SK-N-SH treated with all-trans-retinoic acid at 6 μM for 48 hours (cell line): ENCODE measurements around the gene FIGLA.

Experiments
- ARNTL ChIP-seq: fragments of 450-650 bp; formaldehyde crosslinking; IDR thresholded peaks from 2 replicates; pipeline ENCODE4 v1.5.0; 2020; ENCODE audit warnings: low read depth, mild to moderate bottlenecking, moderate library complexity, borderline replicate concordance
- CREB5 ChIP-seq: fragments of 250-450 bp; sonication (Bioruptor Pico); IDR thresholded peaks from 2 replicates; pipeline ENCODE4 v1.5.1; 2020; ENCODE audit warnings: low read depth, mild to moderate bottlenecking, moderate library complexity
- GLIS3 ChIP-seq: fragments of 250-450 bp; sonication (Bioruptor Pico); IDR thresholded peaks from 2 replicates; pipeline ENCODE4 v1.5.0; 2020; ENCODE audit warnings: mild to moderate bottlenecking, moderate library complexity
- ISL1 ChIP-seq: fragments of 250-450 bp; sonication (Bioruptor Pico); IDR thresholded peaks from 2 replicates; pipeline ENCODE4 v2.1.2; 2022; ENCODE audit warnings: mild to moderate bottlenecking, moderate library complexity
- PATZ1 ChIP-seq: fragments of 250-450 bp; sonication (Bioruptor Pico); IDR thresholded peaks from 2 replicates; pipeline ENCODE4 v1.8.0; 2020; ENCODE audit warnings: mild to moderate bottlenecking, moderate library complexity, borderline replicate concordance
- TOX ChIP-seq: fragments of 250-450 bp; sonication (Bioruptor Pico); IDR thresholded peaks from 2 replicates; pipeline ENCODE4 v1.8.0; 2021; ENCODE audit warnings: mild to moderate bottlenecking, moderate library complexity, borderline replicate concordance
- TF ChIP-seq, protein P1 (sequence below): fragments of 250-450 bp; sonication (Bioruptor Pico); IDR thresholded peaks from 2 replicates; pipeline ENCODE4 v1.5.0; 2020; ENCODE audit warnings: mild to moderate bottlenecking, moderate library complexity

- no peak for TF ChIP-seq GLIS3 (CRISPR knock-in tag)
- TF ChIP-seq PATZ1 (CRISPR knock-in tag): no peak
- no peak for TF ChIP-seq CREB5 (CRISPR knock-in tag)
- TF ChIP-seq, protein P1, sequence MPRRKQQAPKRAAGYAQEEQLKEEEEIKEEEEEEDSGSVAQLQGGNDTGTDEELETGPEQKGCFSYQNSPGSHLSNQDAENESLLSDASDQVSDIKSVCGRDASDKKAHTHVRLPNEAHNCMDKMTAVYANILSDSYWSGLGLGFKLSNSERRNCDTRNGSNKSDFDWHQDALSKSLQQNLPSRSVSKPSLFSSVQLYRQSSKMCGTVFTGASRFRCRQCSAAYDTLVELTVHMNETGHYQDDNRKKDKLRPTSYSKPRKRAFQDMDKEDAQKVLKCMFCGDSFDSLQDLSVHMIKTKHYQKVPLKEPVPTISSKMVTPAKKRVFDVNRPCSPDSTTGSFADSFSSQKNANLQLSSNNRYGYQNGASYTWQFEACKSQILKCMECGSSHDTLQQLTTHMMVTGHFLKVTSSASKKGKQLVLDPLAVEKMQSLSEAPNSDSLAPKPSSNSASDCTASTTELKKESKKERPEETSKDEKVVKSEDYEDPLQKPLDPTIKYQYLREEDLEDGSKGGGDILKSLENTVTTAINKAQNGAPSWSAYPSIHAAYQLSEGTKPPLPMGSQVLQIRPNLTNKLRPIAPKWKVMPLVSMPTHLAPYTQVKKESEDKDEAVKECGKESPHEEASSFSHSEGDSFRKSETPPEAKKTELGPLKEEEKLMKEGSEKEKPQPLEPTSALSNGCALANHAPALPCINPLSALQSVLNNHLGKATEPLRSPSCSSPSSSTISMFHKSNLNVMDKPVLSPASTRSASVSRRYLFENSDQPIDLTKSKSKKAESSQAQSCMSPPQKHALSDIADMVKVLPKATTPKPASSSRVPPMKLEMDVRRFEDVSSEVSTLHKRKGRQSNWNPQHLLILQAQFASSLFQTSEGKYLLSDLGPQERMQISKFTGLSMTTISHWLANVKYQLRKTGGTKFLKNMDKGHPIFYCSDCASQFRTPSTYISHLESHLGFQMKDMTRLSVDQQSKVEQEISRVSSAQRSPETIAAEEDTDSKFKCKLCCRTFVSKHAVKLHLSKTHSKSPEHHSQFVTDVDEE (CRISPR knock-in tag): no peak
- no peak for TF ChIP-seq TOX (CRISPR knock-in tag)
- TF ChIP-seq ISL1 (CRISPR knock-in tag): no peak
- no peak for TF ChIP-seq ARNTL
Measured at GRCh38 chr2:70769450-70769849, 21.0 kb downstream of the FIGLA start.
